GM21360 (cell line): ENCODE results near the gene WDR11.
A peak's percentile ranks its signal among the peaks of the same experiment; 100 is the strongest.

Experiments
- ATAC-seq: cut with Tn5 transposase; IDR thresholded peaks from one replicate; pipeline ENCODE4 v1.9.1; 2021; ENCODE audit warnings: mild to moderate bottlenecking, moderate library complexity; ENCODE audit not compliant: unreplicated experiment

WDR11 gene

GRCh38 chr10:120850911-120851865 lies at the start of gene WDR11:
Gene WDR11, plus strand, starts transcription at chr10:120851362. Its CDS starts 59 bp downstream, at chr10:120851421.
- peak; percentile 94 for ATAC-seq

- ATAC-seq: no peak
Observed at GRCh38 chr10:120802935-120803334, 48.2 kb upstream of the WDR11 start.

- no peak for ATAC-seq
Observed at GRCh38 chr10:120803972-120804371, 47.2 kb upstream of the WDR11 start.

GRCh38 chr10:120805014-120805812 lies 45.9 kb upstream of the WDR11 start:
- no peak for ATAC-seq

GRCh38 chr10:120806081-120806480 lies 45.1 kb upstream of the WDR11 start:
- no peak for ATAC-seq

GRCh38 chr10:120810298-120810697 lies 40.9 kb upstream of the WDR11 start:
- ATAC-seq: no peak

GRCh38 chr10:120813085-120813484 lies 38.1 kb upstream of the WDR11 start:
- no peak for ATAC-seq

- no peak for ATAC-seq
Observed at GRCh38 chr10:120818301-120818700, 32.9 kb upstream of the WDR11 start.

GRCh38 chr10:120819366-120819765 lies 31.8 kb upstream of the WDR11 start:
- no peak for ATAC-seq

GRCh38 chr10:120823266-120823665 lies 27.9 kb upstream of the WDR11 start:
- no peak for ATAC-seq

GRCh38 chr10:120824881-120825309 lies 26.3 kb upstream of the WDR11 start:
- ATAC-seq: no peak

- no peak for ATAC-seq
Observed at GRCh38 chr10:120825878-120826769, 25.0 kb upstream of the WDR11 start.

- ATAC-seq: no peak
Observed at GRCh38 chr10:120827251-120827875, 23.8 kb upstream of the WDR11 start.

GRCh38 chr10:120828763-120829319 lies 22.3 kb upstream of the WDR11 start:
- no peak for ATAC-seq

- no peak for ATAC-seq
Observed at GRCh38 chr10:120832106-120832505, 19.1 kb upstream of the WDR11 start.

- ATAC-seq: no peak
Observed at GRCh38 chr10:120833222-120833928, 17.8 kb upstream of the WDR11 start.

- ATAC-seq: no peak
Observed at GRCh38 chr10:120835603-120836002, 15.6 kb upstream of the WDR11 start.

- no peak for ATAC-seq
Observed at GRCh38 chr10:120838941-120839340, 12.2 kb upstream of the WDR11 start.

- no peak for ATAC-seq
Observed at GRCh38 chr10:120841522-120842189, 9.5 kb upstream of the WDR11 start.
